Tibial artery (tissue), 4 donors: ENCODE results near the gene RAP1GAP2.

ENCODE experiments used
- DNase-seq, 2 donors: peaks; one replicate each; pipeline ENCODE4 v3.0.0-alpha.2; 2019
- H3K27ac ChIP-seq, 2 donors: fragments of 200-600 bp; sonication (generic) in 1 of 2; 1 replicate in 1 of 2; 2 replicates in 1 of 2; pipeline ENCODE4 v1.5.1; 2018 to 2019; ENCODE audit warnings: mild to moderate bottlenecking in 1 of 2
- H3K27me3 ChIP-seq, 2 donors: fragments of 200-600 bp; sonication (generic) in 1 of 2; one replicate each; pipeline versions ENCODE4 v1.5.1 to v1.6.0; 2016 to 2019
- H3K36me3 ChIP-seq, 3 donors: fragments of 200-600 bp; sonication (generic) in 2 of 3; one replicate each; pipeline ENCODE4 v1.5.1; 2016 to 2019; ENCODE audit warnings: mild to moderate bottlenecking in 2 of 3
- H3K4me1 ChIP-seq, 4 donors: fragments of 200-600 bp; sonication (generic) in 2 of 4; 1 replicate in 3 of 4; 2 replicates in 1 of 4; pipeline ENCODE4 v1.5.1; 2016 to 2019
- H3K4me3 ChIP-seq, 2 donors: fragments of 200-600 bp; sonication (generic) in 1 of 2; 1 replicate in 1 of 2; 2 replicates in 1 of 2; pipeline ENCODE4 v1.5.1; 2018 to 2019; ENCODE audit warnings: mild to moderate bottlenecking in 2 of 2
- H3K9me3 ChIP-seq, 3 donors: fragments of 200-600 bp; sonication (generic) in 1 of 3; one replicate each; pipeline ENCODE4 v1.5.1; 2016 to 2019
- CTCF ChIP-seq, 2 experiments: fragments of 200-600 bp in 1 of 2; fragments of 450-650 bp in 1 of 2; IDR thresholded peaks; one replicate each; pipeline ENCODE4 v1.5.1; 2017 to 2019; ENCODE audit warnings: antibody characterized with exemption in 2 of 2, mild to moderate bottlenecking in 1 of 2, moderate library complexity in 1 of 2
- intact Hi-C: fragments of 100-400 bp; cut with DNase I; formaldehyde crosslinking; loops from one replicate; pipeline ENCODE4 v1.15.0; 2023; ENCODE audit warnings: low total_unique reads

The RAP1GAP2 gene

GRCh38 chr17:2945299-2945698 is 149.1 kb downstream of the RAP1GAP2 start:
- H3K27ac ChIP-seq = no peak overlapping the region
- no peaks in the 10 kb centered on the region for H3K9me3 ChIP-seq
- no peak for DNase-seq
- H3K4me1 ChIP-seq = peaks cover 0 to 4% (median under 1%) of the 10 kb centered on the region in 4 donors
- TF ChIP-seq CTCF (IDR thresholded peaks at IDR 0.05) = no peak
- no peaks in the 10 kb centered on the region for H3K27me3 ChIP-seq
- no peaks in the 10 kb centered on the region for H3K36me3 ChIP-seq
- intact Hi-C loops = no loop called here
- H3K4me3 ChIP-seq = no peak overlapping the region

- no peaks in the 10 kb centered on the region for H3K4me1 ChIP-seq
- no peak for DNase-seq
- H3K27ac ChIP-seq = no peak overlapping the region
- no peak overlapping the region for H3K4me3 ChIP-seq
- no peak for TF ChIP-seq CTCF (IDR thresholded peaks at IDR 0.05)
- H3K9me3 ChIP-seq = no peaks in the 10 kb centered on the region
- intact Hi-C loops = no loop called here
- H3K36me3 ChIP-seq = no peaks in the 10 kb centered on the region
- H3K27me3 ChIP-seq = no peaks in the 10 kb centered on the region
These were observed 149.9 kb downstream of the RAP1GAP2 start for GRCh38 chr17:2946144-2946543.

GRCh38 chr17:2947588-2947950 is 151.3 kb downstream of the RAP1GAP2 start:
- intact Hi-C loops = no loop called here
- no peak for TF ChIP-seq CTCF (IDR thresholded peaks at IDR 0.05)
- Histone ChIP-seq H3K4me1 (no peaks in the 10 kb centered on the region), H3K27ac (no peak overlapping the region), H3K4me3 (no peak overlapping the region), H3K36me3 (no peaks in the 10 kb centered on the region), H3K27me3 (no peaks in the 10 kb centered on the region), H3K9me3 (no peaks in the 10 kb centered on the region)
- DNase-seq = peak in 1 of 2 donors; percentile 48

- intact Hi-C loops = no loop called here
- no peak for TF ChIP-seq CTCF (IDR thresholded peaks at IDR 0.05)
- Histone ChIP-seq H3K4me1 (no peaks in the 10 kb centered on the region), H3K36me3 (no peaks in the 10 kb centered on the region), H3K9me3 (no peaks in the 10 kb centered on the region), H3K27me3 (no peaks in the 10 kb centered on the region), H3K4me3 (no peak overlapping the region), H3K27ac (no peak overlapping the region)
- peak in 1 of 2 donors; percentile 61 for DNase-seq
These were observed 151.8 kb downstream of the RAP1GAP2 start for GRCh38 chr17:2947996-2948550.

GRCh38 chr17:2948721-2949468 is 152.7 kb downstream of the RAP1GAP2 start:
- TF ChIP-seq CTCF (IDR thresholded peaks at IDR 0.05) = no peak
- intact Hi-C loops = no loop called here
- H3K27me3 ChIP-seq = no peaks in the 10 kb centered on the region
- no peaks in the 10 kb centered on the region for H3K36me3 ChIP-seq
- peak in 1 of 2 donors; percentile 38 for DNase-seq
- no peaks in the 10 kb centered on the region for H3K4me1 ChIP-seq
- no peak overlapping the region for H3K27ac ChIP-seq
- H3K4me3 ChIP-seq = no peak overlapping the region
- no peaks in the 10 kb centered on the region for H3K9me3 ChIP-seq
